H9 (cell line): ENCODE data around the gene TRPM2. TPM values are rescaled to one million over a fixed set of nuclear protein-coding genes. Genes with fewer than 3 reads are reported as not detected.
A peak's percentile ranks its signal among the peaks of the same experiment; 100 is the strongest.

Source experiments
- DNase-seq: peaks from one replicate; pipeline ENCODE4 v3.0.0-alpha.2; 2017
- H2AFZ ChIP-seq: one replicate; pipeline ENCODE4 v1.6.1; 2013; ENCODE audit warnings: mild to moderate bottlenecking, low read length, control low read depth, moderate library complexity
- H2AK5ac ChIP-seq: 2 replicates; pipeline ENCODE4 v1.6.1; 2013; ENCODE audit warnings: low read length, control low read depth, mixed read lengths; ENCODE audit not compliant: insufficient read length
- H2BK120ac ChIP-seq: one replicate; pipeline ENCODE4 v1.6.1; 2013; ENCODE audit warnings: low read depth, mild to moderate bottlenecking, low read length, control low read depth, inconsistent platforms; ENCODE audit not compliant: poor library complexity, severe bottlenecking
- H2BK12ac ChIP-seq: 2 replicates; pipeline ENCODE4 v1.6.1; 2013; ENCODE audit warnings: low read length, control low read depth, mixed read lengths, low read depth; ENCODE audit not compliant: insufficient read length
- H2BK15ac ChIP-seq: 2 replicates; pipeline ENCODE4 v1.6.1; 2013; ENCODE audit warnings: low read depth, low read length, control low read depth
- H2BK20ac ChIP-seq: one replicate; pipeline ENCODE4 v1.6.1; 2013; ENCODE audit warnings: low read depth, mild to moderate bottlenecking, low read length, control low read depth, inconsistent platforms; ENCODE audit not compliant: poor library complexity, severe bottlenecking
- H2BK5ac ChIP-seq: 2 replicates; pipeline ENCODE4 v1.6.1; 2013; ENCODE audit warnings: low read length, control low read depth, mixed read lengths; ENCODE audit not compliant: insufficient read length
- H3K14ac ChIP-seq: 2 replicates; pipeline ENCODE4 v1.6.1; 2013; ENCODE audit warnings: low read length, control low read depth; ENCODE audit not compliant: insufficient read depth
- H3K18ac ChIP-seq: 2 replicates; pipeline ENCODE4 v1.6.1; 2013; ENCODE audit warnings: low read depth, mild to moderate bottlenecking, mixed read lengths, low read length, control low read depth; ENCODE audit not compliant: insufficient read length
- H3K23ac ChIP-seq: 2 replicates; pipeline ENCODE4 v1.6.1; 2013; ENCODE audit warnings: low read length, control low read depth, mixed read lengths, low read depth; ENCODE audit not compliant: insufficient read length
- H3K23me2 ChIP-seq: 2 replicates; pipeline ENCODE4 v1.6.1; 2013; ENCODE audit warnings: low read depth, mild to moderate bottlenecking, mixed read lengths, low read length, control low read depth; ENCODE audit not compliant: insufficient read length, poor library complexity, severe bottlenecking
- H3K27ac ChIP-seq: 2 replicates; pipeline ENCODE4 v1.5.1; 2013; ENCODE audit warnings: low read length, control low read depth, mixed read lengths, low read depth; ENCODE audit not compliant: insufficient read length
- H3K27me3 ChIP-seq: 2 replicates; pipeline ENCODE4 v1.6.1; 2013; ENCODE audit warnings: low read length, control low read depth, inconsistent platforms; ENCODE audit not compliant: insufficient read depth
- H3K4ac ChIP-seq: 2 replicates; pipeline ENCODE4 v1.6.1; 2013; ENCODE audit warnings: low read depth, mild to moderate bottlenecking, control low read depth, inconsistent platforms, low read length, moderate library complexity
- H3K4me1 ChIP-seq: 2 replicates; pipeline ENCODE4 v1.6.1; 2013; ENCODE audit warnings: low read length, control low read depth, inconsistent platforms; ENCODE audit not compliant: insufficient read depth
- H3K4me2 ChIP-seq: 2 replicates; pipeline ENCODE4 v1.6.1; 2013; ENCODE audit warnings: low read length, control low read depth, mixed read lengths; ENCODE audit not compliant: insufficient read length, insufficient read depth
- H3K56ac ChIP-seq: 2 replicates; pipeline ENCODE4 v1.6.1; 2013; ENCODE audit warnings: low read depth, mild to moderate bottlenecking, mixed read lengths, low read length, control low read depth; ENCODE audit not compliant: insufficient read length
- H3K79me1 ChIP-seq: 2 replicates; pipeline ENCODE4 v1.6.1; 2013; ENCODE audit warnings: low read depth, mild to moderate bottlenecking, moderate library complexity, low read length, control low read depth, inconsistent platforms; ENCODE audit not compliant: insufficient read depth, poor library complexity, severe bottlenecking
- H3K79me2 ChIP-seq: 2 replicates; pipeline ENCODE4 v1.6.1; 2013; ENCODE audit warnings: low read length, control low read depth, inconsistent platforms; ENCODE audit not compliant: insufficient read depth
- H3K9ac ChIP-seq: 2 replicates; pipeline ENCODE4 v1.6.1; 2013; ENCODE audit warnings: low read length, control low read depth, mixed read lengths; ENCODE audit not compliant: insufficient read length; ENCODE audit errors: extremely low read depth
- H3K9me3 ChIP-seq: one replicate; pipeline ENCODE4 v1.6.1; 2013; ENCODE audit warnings: low read depth, low read length, inconsistent platforms; ENCODE audit not compliant: control insufficient read depth
- H3T11ph ChIP-seq: one replicate; pipeline ENCODE4 v1.6.1; 2013; ENCODE audit warnings: mild to moderate bottlenecking, low read length, control low read depth, inconsistent platforms
- H4K20me1 ChIP-seq: one replicate; pipeline ENCODE4 v1.6.1; 2013; ENCODE audit not compliant: control insufficient read depth, insufficient read length, insufficient read depth
- H4K5ac ChIP-seq: 2 replicates; pipeline ENCODE4 v1.6.1; 2013; ENCODE audit warnings: low read depth, mild to moderate bottlenecking, mixed read lengths, low read length, control low read depth; ENCODE audit not compliant: insufficient read length
- H4K8ac ChIP-seq: replicated peaks from 2 replicates; pipeline ENCODE4 v1.6.1; 2013; ENCODE audit warnings: low read length, control low read depth, mixed read lengths, low read depth; ENCODE audit not compliant: insufficient read length
- H4K91ac ChIP-seq: 2 replicates; pipeline ENCODE4 v1.6.1; 2013; ENCODE audit warnings: low read depth, mild to moderate bottlenecking, moderate library complexity, mixed read lengths, low read length, control low read depth; ENCODE audit not compliant: insufficient read length
- H3K27ac Mint-ChIP-seq, 3 experiments: 2 replicates in 2 of 3; 3 replicates in 1 of 3; pipeline ENCODE4 v1.8.0; 2020 to 2021; ENCODE audit warnings: mixed read lengths in 3 of 3, mild to moderate bottlenecking in 1 of 3, moderate library complexity in 1 of 3
- H3K27me3 Mint-ChIP-seq: 2 replicates; pipeline ENCODE4 v1.8.0; 2021; ENCODE audit warnings: low read depth, mild to moderate bottlenecking, moderate library complexity, mixed read lengths
- H3K36me3 Mint-ChIP-seq, 3 experiments: 2 replicates in 2 of 3; 3 replicates in 1 of 3; pipeline ENCODE4 v1.8.0; 2020 to 2021; ENCODE audit warnings: low read depth in 3 of 3, mixed read lengths in 3 of 3; ENCODE audit not compliant: insufficient read depth in 1 of 3
- H3K4me1 Mint-ChIP-seq, 2 experiments: 2 replicates each; pipeline ENCODE4 v1.8.0; 2020; ENCODE audit warnings: mixed read lengths in 2 of 2
- H3K4me3 Mint-ChIP-seq, 2 experiments: 2 replicates in 1 of 2; 3 replicates in 1 of 2; pipeline ENCODE4 v1.8.0; 2020 to 2021; ENCODE audit warnings: mild to moderate bottlenecking in 2 of 2, mixed read lengths in 2 of 2, moderate library complexity in 1 of 2
- H3K9me3 Mint-ChIP-seq, 2 experiments: 2 replicates in 1 of 2; 3 replicates in 1 of 2; pipeline ENCODE4 v1.8.0; 2020; ENCODE audit warnings: mild to moderate bottlenecking in 2 of 2, mixed read lengths in 2 of 2, moderate library complexity in 1 of 2
- CTCF ChIP-seq: fragments of 200-600 bp; sonication (generic); conservative IDR thresholded peaks from 3 replicates; pipeline ENCODE4 v1.8.0; 2021; ENCODE audit warnings: antibody characterized with exemption, mild to moderate bottlenecking
- WGBS: extraction: QIAGEN DNeasy Blood & Tissue Kit; methylation state at CpG from one replicate; pipeline ENCODE4 v1.1.7; 2013; ENCODE audit warnings: missing lambda C conversion rate, low lambda C conversion rate, mixed read lengths; ENCODE audit not compliant: insufficient read length; ENCODE audit errors: extremely low coverage; 5-methylcytosine and 5-hydroxymethylcytosine counted together
- total RNA-seq: library from RNA; stranded (reverse); gene quantifications from 2 replicates; pipeline ENCODE4 v1.2.1, GENCODE V29; 2021

Gene TRPM2
- total RNA-seq, 1 experiment from 2014 or later, result 0.68 TPM

- Histone ChIP-seq H2BK5ac (no peak overlapping the region), H4K91ac (no peak overlapping the region), H3K79me1 (no peaks in the 10 kb centered on the region), H3K14ac (no peak overlapping the region), H3K18ac (no peak overlapping the region), H2BK20ac (no peak overlapping the region), H3K9me3 (no peaks in the 10 kb centered on the region), H3K4ac (no peak overlapping the region), H4K5ac (no peak overlapping the region), H2AFZ (no peak overlapping the region), H3K4me2 (no peak overlapping the region), H3K23ac (no peak overlapping the region), H3K4me1 (no peaks in the 10 kb centered on the region), H3K27ac (no peak overlapping the region), H3T11ph (no peak overlapping the region), H3K79me2 (no peaks in the 10 kb centered on the region), H4K8ac (no peak overlapping the region), H3K23me2 (no peaks in the 10 kb centered on the region), H3K9ac (no peak overlapping the region), H4K20me1 (no peaks in the 10 kb centered on the region), H2AK5ac (no peak overlapping the region), H2BK15ac (no peak overlapping the region), H3K56ac (no peak overlapping the region), H2BK120ac (no peak overlapping the region), H2BK12ac (no peak overlapping the region), H3K27me3 (no peaks in the 10 kb centered on the region)
- Mint-ChIP-seq H3K4me1 (no peaks in the 10 kb centered on the region), H3K27ac (no peak overlapping the region), H3K36me3 (peaks cover 4 to 6% (median 5%) of the 10 kb centered on the region in 3 experiments; a peak in 6 of 7 replicates), H3K4me3 (peak overlapping the region in 1 of 2 experiments; percentile 53; a peak in 1 of 5 replicates), H3K27me3 (peaks cover 7% of the 10 kb centered on the region), H3K9me3 (peaks cover 21 to 38% of the 10 kb centered on the region in 2 experiments)
- no CpG with 5 or more reads among the region's 8 CpGs for WGBS
- DNase-seq, result no peak
- no peak for TF ChIP-seq CTCF
Observed at GRCh38 chr21:44406953-44407352, 53.5 kb downstream of the TRPM2 start.
